ENCODE results near the gene TRIM62.
"Not testable (repeated sequence)": the region's sequence is repeated elsewhere in the genome, so short reads cannot be mapped to it uniquely, and the experiment has no call there.

TRIM62 gene

DNA sequence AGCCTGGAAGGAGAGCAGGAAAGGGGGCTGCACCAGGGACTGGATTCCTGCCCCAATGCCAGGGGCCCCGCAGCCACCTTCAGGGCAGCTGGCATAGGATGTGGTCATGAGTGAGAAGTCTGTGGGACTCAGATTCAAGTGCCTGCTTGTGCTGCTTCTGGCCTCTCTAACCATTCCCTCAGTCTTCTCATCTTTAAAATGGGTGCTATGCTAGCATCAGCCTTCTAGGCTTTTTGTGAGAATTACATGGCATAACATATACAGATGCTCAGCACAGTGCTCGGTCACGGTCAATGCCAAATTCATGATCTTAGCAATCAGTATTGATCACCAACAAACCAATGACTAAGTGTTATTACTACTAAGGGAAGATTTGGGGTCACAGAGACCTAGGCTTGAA is 23.5 kb downstream of the TRIM62 start:
- DNase-seq (ENCODE audit: low read depth): no peak

DNA sequence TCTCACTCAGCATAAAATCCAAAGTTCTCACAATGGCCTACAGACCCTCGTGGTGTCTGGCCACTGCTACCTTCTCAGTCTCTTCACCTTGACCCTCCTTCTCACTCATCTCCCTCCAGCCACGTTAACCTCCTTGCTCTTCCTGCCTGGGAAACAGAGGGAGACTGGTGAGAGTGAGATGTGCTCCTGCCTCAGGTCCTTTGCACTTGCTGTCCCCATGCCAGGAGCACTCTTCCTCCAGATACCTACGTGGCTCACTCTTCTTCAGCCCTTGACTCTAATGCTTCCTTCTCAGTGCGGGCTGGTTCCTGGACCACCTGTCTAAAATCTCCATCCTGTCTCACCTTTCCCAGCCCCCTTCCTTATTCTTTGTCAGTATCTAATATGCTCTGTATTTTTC is 24.7 kb downstream of the TRIM62 start:
- DNase-seq (ENCODE audit: low read depth): no peak

DNA sequence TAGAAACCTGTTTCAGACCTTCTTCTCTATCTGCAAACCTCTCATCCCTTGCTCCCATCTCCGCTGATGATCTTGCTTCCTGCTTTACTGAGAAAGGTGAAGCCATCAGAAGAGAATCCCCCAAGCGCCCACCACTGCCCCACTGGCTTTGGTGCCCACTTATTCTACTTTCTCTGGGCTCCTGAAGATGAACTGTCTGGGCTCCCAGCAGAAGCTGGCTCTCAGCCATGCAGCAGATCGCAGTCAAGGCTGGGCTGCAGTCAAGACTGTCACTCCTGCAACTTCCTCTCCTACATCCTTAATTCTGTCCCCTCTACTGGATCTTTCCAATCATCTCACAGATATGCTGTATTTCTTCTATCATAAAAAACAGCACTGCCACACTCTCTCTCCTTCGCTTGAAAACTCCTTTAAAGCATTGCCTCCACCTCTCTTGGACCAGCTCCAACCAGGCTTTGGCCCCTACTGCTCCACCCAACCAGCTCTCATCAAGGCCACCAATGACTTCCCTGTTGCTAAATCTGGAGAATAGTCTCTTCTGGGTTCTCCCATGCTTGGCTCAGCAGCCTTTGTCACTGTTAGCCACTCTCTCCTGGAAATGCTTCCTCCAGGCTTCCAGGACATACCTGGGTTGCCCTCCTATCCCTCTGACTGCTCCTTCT is 25.8 kb downstream of the TRIM62 start:
- no peak for DNase-seq (ENCODE audit: low read depth)

DNA sequence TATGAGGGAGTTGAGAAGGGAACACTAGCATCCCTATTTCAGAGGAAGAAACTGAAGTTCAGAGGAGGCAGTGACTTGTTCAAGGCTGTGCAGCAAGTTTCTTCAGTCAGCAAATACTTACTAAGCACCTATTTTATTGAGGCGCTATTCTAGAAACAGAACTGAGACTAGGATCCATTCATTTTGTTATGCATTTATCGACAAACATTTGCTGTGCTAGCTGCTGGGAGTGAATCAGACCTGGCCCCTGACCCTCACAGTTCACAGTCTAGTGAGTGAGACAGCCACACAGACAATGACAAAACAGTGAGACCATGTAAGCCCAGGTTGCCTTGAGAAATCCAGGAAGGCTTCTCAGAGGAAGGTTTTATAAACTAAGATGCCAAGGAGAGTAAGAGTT is 28.2 kb downstream of the TRIM62 start:
- no peak for DNase-seq (ENCODE audit: low read depth)

DNA sequence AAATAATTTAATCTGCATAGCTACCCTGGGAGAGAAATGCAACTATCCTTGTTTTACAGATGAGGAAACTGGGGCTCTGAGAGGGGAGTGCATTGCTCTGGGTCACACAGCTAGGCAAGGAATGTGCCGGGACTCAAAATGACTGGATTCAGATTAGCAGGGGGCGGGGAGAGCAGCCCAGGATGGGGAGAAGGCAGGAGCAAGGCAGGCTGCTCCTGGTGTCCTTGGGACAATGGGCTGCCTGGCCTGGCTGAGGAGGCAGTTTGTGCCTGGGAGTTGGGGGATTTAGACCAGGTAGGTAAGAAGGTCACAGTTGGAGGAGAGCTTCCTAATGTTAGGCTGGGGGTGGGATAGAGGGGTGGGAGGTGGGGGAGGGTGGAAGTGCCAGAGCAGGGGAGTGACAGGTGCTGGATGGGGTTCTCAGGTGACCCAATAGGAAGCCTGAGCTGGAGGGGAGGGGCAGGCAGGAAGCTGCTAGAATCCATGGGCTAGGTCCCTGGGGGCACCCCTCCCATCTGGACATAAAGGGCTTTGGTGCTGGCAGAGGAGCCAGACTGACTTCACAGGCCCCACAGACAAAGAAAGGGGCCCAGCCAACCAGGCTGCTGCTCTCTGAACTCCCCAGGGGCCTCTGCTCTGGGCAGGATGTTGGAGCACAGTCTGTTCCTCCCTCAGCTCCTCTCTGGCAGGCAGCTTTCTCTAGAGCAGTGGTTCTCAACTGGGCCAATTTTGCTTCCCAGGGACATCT is 29.0 kb downstream of the TRIM62 start:
- no peak for DNase-seq (ENCODE audit: low read depth)

DNA sequence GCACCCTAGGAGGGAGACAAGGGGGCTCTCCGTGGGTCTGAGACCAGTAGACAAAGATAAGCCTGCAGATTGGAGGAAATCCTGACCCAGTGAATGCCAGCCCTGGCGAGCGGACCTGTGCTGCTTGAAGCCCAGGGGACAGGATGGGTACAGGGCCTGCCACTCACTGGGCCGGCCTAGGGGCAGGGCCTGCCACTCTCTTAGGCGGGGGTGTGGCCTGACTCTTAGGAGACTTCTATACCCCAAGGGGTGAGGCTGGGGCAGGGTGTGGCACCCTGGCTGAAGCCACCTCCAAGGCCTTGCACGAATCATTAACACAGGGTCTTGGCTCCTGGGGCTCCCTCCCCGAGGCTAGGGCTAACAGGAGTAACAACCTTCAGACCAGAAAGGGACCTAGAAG is 30.7 kb downstream of the TRIM62 start:
- no peak for DNase-seq (ENCODE audit: low read depth)

DNA sequence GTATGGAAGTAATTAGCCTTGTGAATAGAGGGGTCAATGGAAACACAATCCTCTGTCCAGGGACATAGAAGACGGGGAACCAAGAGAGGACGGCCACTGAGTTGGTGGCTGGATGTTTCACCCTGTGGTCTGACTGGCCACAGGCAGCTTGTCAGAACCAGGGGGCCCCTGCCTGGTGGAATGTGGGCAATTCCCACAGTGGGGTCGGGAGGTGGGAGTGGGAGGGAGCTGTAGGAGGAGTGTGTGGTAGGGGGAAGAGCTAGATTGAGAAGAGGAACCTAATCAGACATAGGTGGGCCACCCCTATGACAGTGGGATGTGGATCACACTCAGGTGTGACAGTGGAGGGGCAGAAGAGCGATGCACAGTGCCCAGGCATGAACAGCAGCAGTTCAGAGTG is 31.3 kb downstream of the TRIM62 start:
- DNase-seq (ENCODE audit: low read depth): no peak

DNA sequence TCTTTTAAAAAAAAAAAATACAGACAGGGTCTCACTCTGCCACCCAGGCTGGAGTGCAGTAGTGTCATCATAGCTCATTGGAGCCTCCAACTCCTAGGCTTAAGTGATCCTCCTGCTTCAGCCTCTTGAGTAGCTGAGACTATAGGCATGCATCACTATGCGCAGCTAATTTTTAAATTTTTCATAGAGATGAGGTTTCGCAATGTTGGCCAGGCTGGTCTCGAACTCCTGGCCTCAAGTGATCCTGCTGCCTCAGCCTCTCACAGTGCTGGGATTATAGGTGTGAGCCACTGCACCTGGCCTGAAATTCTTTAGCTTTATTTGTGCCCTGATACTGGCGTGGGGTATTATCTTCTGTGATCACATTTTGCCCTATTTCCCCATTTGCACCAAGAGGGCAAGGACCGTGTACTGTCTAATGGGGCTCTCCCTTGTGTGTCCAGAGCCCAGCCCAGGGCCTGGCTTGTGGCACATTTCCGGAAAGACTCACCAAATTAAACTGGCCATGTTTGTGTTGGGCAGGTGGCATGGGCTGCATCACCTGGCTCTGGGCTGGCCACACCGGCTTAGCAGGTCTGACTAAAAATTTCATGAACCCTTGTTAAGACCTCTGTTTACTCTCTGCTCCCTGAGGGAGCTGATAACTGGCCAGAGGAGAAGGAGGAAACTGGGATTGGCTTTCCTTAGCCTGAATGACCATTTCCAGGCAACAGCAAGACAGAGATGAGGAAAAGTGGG is 32.2 kb downstream of the TRIM62 start:
- DNase-seq (ENCODE audit: low read depth): no peak

DNA sequence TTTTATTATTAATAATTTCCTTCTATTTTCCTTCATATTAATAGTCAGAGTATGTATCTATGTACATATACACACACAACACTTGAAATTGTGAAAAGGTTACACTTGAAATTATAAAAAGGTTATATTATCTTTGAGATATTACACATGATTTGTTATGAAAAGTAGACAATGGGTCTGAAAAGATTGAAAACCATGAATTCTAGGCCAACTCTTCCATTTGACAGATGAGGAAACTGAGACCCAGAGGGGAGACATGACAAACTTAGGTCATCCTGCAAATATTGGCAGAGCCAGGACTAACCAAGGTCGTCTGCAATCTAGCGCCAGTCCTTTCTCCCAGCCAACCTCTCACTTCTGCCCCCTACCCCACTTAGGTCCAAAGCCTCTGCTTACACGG is 33.2 kb downstream of the TRIM62 start:
- DNase-seq (ENCODE audit: low read depth): no peak

DNA sequence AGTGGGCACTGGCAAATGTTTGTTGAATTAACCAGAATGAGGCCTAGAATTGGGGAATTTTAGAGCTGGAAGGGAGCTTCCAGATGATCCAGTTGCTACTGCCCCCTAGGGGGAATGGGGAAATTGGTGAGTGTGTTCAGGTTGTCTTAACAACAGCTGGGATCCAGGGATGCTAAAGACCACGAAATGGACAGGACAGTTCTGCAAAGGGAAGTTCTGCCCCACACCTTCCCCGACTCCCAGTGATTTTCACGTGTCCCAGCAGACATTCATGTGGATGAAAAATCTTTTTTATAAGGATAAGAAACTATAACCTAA is 33.9 kb downstream of the TRIM62 start:
- DNase-seq (ENCODE audit: low read depth): no peak

DNA sequence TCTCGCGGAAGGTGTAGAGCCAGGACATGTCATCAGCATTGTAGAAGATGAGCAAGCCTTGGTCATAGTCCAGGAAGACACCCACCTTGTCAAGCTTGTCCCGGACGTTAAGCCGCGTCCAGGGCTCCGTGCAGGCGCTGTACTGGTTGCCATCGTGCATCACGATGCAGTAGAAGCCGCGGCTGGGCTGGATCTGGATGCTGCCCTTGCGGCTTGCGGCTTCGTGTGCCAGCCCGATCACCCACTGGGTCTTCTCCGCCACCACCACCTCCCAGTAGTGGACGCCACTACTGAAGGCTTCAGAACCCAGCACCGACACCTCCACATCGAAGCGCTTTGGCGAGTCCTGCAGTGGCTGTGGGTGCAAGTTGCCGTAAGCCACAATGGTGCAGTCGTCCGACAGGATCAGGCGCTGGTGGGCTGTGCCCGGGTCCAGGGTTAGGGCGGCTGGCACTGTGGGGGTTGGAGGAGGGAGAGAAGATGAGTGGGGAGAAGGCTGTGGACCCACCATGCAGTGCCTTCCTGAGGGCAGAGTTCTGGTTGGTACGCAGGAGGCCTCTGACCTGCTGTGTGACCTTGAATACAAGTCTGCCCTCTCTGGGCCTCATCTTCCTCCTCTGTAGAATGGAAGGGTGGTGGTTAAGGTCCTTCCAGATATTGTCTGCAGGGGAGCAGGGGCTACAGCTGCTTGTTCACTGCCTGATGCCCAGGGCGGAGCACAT is 34.4 kb downstream of the TRIM62 start:
- no peak for DNase-seq (ENCODE audit: low read depth)

DNA sequence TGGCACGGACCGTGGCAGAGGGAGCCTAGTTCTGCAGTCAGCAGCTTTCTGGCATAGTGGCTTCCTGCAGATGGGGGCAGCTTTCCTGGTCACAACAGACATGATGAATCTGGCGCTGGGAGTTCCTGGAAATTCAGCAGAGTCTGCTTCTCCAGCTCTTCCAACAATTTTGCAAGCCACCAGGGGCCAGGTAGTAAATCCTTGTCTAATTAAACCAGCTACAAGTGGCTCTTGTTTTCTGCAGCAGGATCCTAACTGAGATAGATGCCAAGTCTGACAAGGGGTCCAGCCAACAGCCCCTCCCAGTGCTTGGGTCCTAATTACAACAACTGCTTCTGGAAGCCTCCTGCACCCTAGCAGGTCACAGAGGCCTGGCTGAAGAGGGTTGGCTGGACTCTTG is 35.8 kb downstream of the TRIM62 start:
- DNase-seq (ENCODE audit: low read depth): no peak

DNA sequence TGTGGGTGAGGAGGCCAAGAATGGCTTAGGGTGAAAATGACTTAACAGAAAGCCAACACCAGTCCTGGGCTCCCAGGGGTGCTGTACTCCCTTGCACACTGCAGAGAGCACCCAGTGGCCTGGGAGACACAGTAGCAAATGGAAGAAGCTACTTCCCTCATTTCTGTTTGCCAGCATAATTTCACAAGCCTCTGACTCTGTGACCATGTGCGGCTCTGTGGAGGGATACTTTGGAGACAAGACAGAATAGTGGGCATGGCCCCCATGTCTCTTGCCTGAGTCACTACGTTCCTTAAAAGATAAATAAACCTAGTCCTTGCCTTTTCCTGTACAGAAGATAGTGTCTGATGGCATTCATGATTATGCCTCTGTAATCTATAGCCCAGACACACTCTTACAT is 38.1 kb downstream of the TRIM62 start:
- no peak for DNase-seq (ENCODE audit: low read depth)

DNA sequence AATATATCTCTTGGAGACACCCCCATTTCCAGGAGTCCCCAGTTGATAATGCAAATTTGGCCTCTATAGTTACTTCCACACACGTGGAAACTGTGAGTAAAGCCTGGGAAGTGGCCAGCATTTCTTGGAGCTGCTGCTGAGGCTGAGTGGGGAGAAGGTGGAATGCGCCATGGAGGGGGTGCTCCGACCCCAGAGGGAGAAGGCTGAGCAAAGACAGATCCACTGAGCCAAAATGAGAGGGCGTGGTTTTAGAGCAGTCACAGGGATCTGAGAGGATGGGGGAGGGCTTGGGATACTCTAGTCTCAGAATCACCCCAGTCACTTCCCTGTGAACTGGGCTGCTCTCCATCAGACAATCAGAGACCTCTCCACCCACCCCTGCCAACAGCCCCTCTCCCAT is 38.7 kb downstream of the TRIM62 start:
- DNase-seq (ENCODE audit: low read depth): no peak

DNA sequence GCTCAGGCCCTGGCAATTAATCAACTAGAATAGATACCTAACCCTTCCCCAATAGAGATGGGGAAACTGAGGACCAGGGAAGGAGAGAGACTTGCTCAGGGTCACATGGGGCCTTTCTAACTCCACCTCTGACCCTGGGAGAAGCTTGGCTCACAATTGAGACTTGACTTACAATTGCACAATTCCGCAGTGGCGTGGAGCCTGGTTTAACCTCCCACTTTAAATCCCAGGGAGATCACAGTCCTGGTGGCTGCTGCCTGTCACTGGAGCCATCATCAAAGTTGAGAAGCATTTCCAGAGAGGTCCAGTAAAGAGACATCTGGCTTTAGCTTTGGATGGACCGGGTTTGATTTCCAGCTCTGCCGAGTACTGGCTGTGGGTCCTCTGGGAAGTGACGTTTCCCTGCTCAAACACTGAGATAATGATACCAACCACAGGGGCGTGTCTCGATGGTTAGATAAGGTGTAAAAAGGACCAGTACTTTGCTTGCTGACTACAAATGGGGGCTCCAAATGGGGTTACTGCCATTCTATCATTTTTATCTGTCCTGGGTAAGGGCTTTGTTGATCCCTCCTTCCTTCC is 39.3 kb downstream of the TRIM62 start:
- no peak for DNase-seq (ENCODE audit: low read depth)

DNA sequence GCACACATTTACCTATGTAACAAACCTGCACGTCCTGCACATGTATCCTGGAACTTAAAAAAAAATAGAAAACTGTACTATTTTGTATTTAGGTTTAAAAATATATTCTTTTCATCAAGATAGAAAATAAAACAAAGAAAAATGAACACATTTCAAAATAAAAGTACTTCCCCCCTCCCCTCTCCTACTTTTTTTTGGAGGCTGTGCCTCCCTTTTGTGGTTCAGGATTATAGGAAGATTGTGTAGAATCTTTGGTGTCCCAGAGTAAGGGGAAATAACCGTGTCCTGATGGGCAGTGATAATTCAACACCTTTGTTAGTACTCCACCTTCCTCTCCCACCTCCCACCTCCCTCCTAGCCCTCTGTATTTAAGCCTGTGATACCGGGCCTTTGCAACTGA is 40.1 kb downstream of the TRIM62 start:
- DNase-seq (ENCODE audit: low read depth): no peak

DNA sequence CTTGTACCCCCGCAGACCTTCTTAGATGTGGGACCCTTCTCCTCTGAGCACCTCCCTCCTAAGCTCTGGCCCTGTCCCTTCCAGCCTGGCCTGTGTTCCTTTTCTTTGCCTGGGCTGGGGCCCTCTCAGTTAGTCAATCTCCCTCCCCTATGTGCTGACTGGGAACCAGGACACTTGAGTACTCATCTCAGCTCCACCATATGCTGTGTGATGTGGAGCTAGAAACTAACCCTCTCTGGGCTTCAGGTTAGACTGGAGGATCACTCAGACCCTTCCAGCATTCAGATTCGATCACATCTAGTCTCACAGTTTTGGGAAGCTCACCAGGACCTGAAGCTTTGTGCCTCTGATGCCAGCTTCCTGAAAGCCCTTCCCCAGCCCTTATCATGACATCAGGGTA is 40.6 kb downstream of the TRIM62 start:
- DNase-seq (ENCODE audit: low read depth): no peak

DNA sequence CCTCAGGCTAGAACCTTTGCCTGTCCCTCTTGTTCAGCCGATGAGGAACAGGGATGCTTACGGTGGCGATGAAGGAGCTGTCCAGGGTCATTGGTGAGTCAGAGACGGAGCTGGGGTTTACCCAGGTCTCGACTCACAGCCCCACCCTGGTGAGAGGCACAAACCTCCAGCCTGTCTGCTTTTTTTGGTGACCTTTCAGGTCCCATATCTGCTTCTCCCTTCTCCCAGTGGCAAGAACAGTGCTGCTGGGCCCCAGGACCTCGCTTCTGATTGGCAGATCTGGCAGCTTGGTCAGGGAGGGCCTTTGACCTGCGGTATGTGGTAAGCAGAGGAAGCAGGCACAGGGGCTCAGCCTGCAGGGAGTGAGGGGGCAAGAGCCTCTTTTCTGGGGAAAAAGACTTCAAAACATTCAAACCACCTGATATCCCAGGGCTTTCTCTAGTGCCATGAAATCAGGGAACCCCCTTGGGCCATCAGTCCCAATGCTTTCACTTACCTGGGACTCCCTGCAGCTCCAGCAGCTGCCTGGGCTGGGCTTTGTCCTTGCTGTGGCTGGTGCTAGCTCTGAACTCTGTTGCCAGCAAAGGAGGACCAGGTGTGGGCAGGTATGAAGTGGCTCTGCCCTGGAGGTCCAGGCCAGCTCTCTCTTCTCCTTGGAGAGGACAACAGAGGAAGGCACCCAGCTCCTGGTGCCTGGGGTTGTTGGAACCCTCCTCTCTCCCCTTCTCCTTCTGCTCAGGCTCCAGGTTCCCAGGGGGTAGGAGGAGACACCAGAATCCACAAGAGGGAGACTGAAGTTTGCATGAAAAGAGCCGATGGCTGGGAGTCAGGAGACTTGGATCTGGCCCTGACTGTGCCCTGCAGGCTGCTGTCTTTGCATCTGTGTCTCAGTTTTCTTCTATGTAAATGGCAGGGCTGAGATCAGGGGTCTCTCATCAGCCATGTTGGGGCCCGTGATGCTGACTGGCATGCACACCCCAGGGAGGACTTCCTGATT is 41.4 kb downstream of the TRIM62 start:
- DNase-seq (ENCODE audit: low read depth): no peak

DNA sequence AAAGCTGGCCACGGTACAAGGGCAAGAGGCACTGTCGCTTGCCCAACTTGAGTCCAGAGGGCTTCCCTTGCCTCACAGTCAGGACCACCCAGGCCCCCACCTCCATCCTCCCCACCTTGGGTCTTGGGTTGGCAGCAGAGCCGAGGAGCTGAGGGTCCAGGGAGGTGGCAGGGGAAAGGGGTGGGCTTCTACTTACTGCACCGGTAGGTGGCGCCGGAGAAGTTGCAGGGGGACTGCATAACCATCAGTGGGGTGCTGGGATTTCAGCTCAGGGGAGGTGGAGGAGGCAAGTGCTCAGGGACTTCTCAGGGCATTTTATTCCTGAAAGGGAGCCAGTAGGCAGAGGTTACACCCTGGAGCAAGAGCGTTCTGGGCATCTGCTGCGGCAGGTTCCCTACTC is 44.0 kb downstream of the TRIM62 start:
- DNase-seq (ENCODE audit: low read depth): peak; percentile 16

DNA sequence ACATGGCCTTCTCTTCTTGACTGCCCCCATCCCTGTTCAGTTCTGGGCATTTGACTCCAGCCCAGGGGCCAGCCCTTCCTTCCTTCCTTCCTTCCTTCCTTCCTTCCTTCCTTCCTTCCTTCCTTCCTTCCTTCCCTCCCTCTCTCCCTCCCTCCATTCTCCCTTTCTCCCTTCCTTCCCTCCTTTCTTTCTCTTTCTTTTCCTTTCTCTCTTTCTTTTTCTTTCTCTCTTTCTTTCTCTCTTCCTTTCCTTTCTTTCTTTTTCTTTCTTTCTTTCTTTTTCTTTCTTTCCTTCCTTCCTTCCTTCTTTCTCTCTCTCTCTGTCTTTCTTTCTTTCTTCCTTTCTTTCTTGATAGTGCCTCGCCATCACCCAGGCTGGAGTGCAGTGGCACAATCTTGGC is 45.8 kb downstream of the TRIM62 start:
- not testable (repeated sequence) for DNase-seq (ENCODE audit: low read depth)

DNA sequence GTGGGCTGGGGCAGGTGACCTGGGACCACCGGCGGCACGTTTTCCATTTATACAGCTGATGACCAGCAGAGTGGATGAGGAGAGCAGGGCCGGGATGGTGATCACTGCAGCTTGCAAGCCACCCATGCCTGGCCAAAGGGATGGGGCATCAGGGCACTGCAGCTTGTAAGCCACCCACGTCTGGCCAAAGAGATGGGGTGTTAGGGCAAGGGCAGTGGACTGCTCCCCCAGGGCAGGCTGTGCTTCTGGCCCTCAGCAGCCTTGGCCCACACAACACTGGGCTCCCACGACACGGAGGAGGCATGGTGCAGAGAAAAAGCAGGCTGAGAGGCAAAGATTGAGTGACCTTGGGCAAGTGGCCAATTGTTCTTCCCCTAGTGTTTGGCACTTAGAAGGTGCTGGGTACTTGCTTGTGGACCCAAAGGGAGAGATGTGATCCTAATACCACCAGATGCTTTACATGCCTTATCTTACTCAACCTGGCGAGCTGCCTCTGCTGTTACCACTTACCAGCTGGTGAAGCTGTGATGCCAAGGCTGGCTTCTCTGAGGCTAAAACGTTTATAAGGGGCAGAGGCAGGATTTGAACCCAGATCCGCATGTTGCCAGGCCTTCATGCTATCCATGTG is 48.3 kb downstream of the TRIM62 start:
- no peak for DNase-seq (ENCODE audit: low read depth)
